ENCODE results near the gene SNX8. TPM values are rescaled to one million over a fixed set of nuclear protein-coding genes. Genes with fewer than 3 reads are reported as not detected.

Gene SNX8
- 17.7 and 34.8 TPM in 2 replicates for total RNA-seq

GRCh38 chr7:2314209-2314955, at the start of gene SNX8:
SNX8 (minus strand) TSS chr7:2314441; CDS start chr7:2314421, 20 bp downstream.

GRCh38 chr7:2354186-2354938, 40.1 kb upstream of the SNX8 start, which contains the start of gene EIF3B:
EIF3B (plus strand) TSS chr7:2354827; CDS start chr7:2354922, 95 bp downstream.

GRCh38 chr7:2241580-2242540, 72.4 kb downstream of the SNX8 start, which contains the start of the genes MRM2 and NUDT1:
MRM2 (minus strand) TSS chr7:2242205; CDS start chr7:2242169, 36 bp downstream.
NUDT1 (plus strand) TSS chr7:2242226; CDS start chr7:2244575, 2,349 bp downstream.

GRCh38 chr7:2232766-2233520, 81.3 kb downstream of the SNX8 start, which contains the start of gene MAD1L1:
MAD1L1 (minus strand) TSS chr7:2232945; CDS start chr7:2230133, 2,812 bp downstream.

Other genes with a start within 250 kb of the SNX8 start
- gene MAD1L1, start 81.5 kb downstream of the SNX8 start, total RNA-seq = 35.6 and 38.5 TPM in 2 replicates
- gene MRM2, start 72.2 kb downstream of the SNX8 start, total RNA-seq = 13.0 and 13.5 TPM in 2 replicates
- gene NUDT1, start 72.2 kb downstream of the SNX8 start, total RNA-seq = 8.3 and 16.7 TPM in 2 replicates
- 150 and 189 TPM in 2 replicates for gene EIF3B, start 40.4 kb upstream of the SNX8 start, total RNA-seq
- gene CHST12, start 89.2 kb upstream of the SNX8 start, total RNA-seq = 11.3 and 13.1 TPM in 2 replicates
- not detected in 2 replicates for gene GRIFIN, start 162.0 kb upstream of the SNX8 start, total RNA-seq
- gene LFNG, start 205.3 kb upstream of the SNX8 start, total RNA-seq = 1.6 and 19.7 TPM in 2 replicates
- gene BRAT1, start 241.1 kb upstream of the SNX8 start, total RNA-seq = 22.8 and 31.8 TPM in 2 replicates
- gene IQCE, start 244.5 kb upstream of the SNX8 start, total RNA-seq = 9.6 and 12.9 TPM in 2 replicates